HCT116 (cell line): ENCODE measurements around the gene NRCAM. TPM values are rescaled to one million over a fixed set of nuclear protein-coding genes. Genes with fewer than 3 reads are reported as not detected.

Source experiments
- ATAC-seq: fragments of 200-7000 bp; cut with Tn5 transposase; 2 replicates; pipeline ENCODE4 v1.9.1; 2020; ENCODE audit warnings: mild to moderate bottlenecking, moderate library complexity
- BruUV-seq: library from RNA; stranded (reverse); fragments of 400-500 nt; replicated peaks from 2 replicates; lab custom pipeline; 2021; lab: Mats Ljungman, UMichigan
- CTCF ChIA-PET: fragments of 300-600 bp; sonication (Branson Sonifier 250); formaldehyde crosslinking; loops from one replicate; lab custom pipeline; 2021; ENCODE audit warnings: antibody characterized with exemption; lab: Charles Lee
- POLR2A ChIA-PET: fragments of 300-600, 350-600 bp; sonication (Branson Sonifier 250); formaldehyde crosslinking; loops from one replicate; lab custom pipeline; 2021; ENCODE audit warnings: antibody characterized with exemption; lab: Charles Lee
- RAD21 ChIA-PET, 2 experiments: fragments of 300-600 bp; sonication (Branson Sonifier 250); formaldehyde crosslinking; loops; one replicate each; lab custom pipeline; 2023; ENCODE audit warnings: low total read pairs in 2 of 2; ENCODE audit not compliant: uncharacterized antibody in 2 of 2, unreplicated experiment in 2 of 2, low non-redundant PET in 1 of 2; lab: Charles Lee
- DNase-seq: peaks from one replicate; pipeline ENCODE4 v3.0.0-alpha.2; 2010; ENCODE audit warnings: low read depth, low spot score
- H2AFZ ChIP-seq: fragments of 200-600 bp; shearing (Covaris generic), sonication (generic); 2 replicates; pipeline ENCODE4 v1.6.1; 2017; ENCODE audit warnings: low read depth, mixed run types, mixed read lengths, antibody characterized with exemption, low read length; ENCODE audit not compliant: poor library complexity, severe bottlenecking
- H3K27ac ChIP-seq: 2 replicates; pipeline ENCODE4 v1.5.1; 2012; ENCODE audit warnings: low read depth, low read length
- H3K27me3 ChIP-seq: fragments of 200-600 bp; sonication (generic); 2 replicates; pipeline ENCODE4 v1.6.1; 2016; ENCODE audit warnings: mixed run types, low read length, mixed read lengths; ENCODE audit not compliant: insufficient read depth
- H3K36me3 ChIP-seq, 2 experiments: fragments of 200-500 bp in 1 of 2; fragments of 200-600 bp in 1 of 2; sonication (Bioruptor generic) in 1 of 2; sonication (generic) in 1 of 2; 2 replicates each; pipeline versions ENCODE4 v1.5.1 to v1.6.1; 2014 to 2016; ENCODE audit warnings: low read length in 2 of 2, inconsistent platforms in 1 of 2, mixed read lengths in 1 of 2, mixed run types in 1 of 2; ENCODE audit not compliant: insufficient read depth in 2 of 2, control insufficient read depth in 1 of 2
- H3K4me1 ChIP-seq, 2 experiments: fragments of 200-600 bp in 1 of 2; sonication (generic) in 1 of 2; 2 replicates each; pipeline versions ENCODE4 v1.5.1 to v1.6.1; 2012 to 2017; ENCODE audit warnings: low read length in 2 of 2, inconsistent platforms in 1 of 2, mild to moderate bottlenecking in 1 of 2, mixed read lengths in 1 of 2, mixed run types in 1 of 2, moderate library complexity in 1 of 2; ENCODE audit not compliant: insufficient read depth in 2 of 2, control insufficient read depth in 1 of 2
- H3K4me2 ChIP-seq: fragments of 200-600 bp; sonication (generic); 2 replicates; pipeline ENCODE4 v1.6.1; 2017; ENCODE audit warnings: mixed run types, low read length, mixed read lengths
- H3K4me3 ChIP-seq, 2 experiments: fragments of 200-600 bp in 1 of 2; sonication (generic) in 1 of 2; replicated peaks in 1 of 2; 2 replicates each; pipeline ENCODE4 v1.5.1; 2011 to 2016; ENCODE audit warnings: low read length in 2 of 2, control low read depth in 1 of 2, low read depth in 1 of 2, mild to moderate bottlenecking in 1 of 2, mixed read lengths in 1 of 2, mixed run types in 1 of 2
- H3K79me2 ChIP-seq: fragments of 200-600 bp; sonication (generic); 2 replicates; pipeline ENCODE4 v1.6.1; 2017; ENCODE audit warnings: mild to moderate bottlenecking, mixed run types, low read length, moderate library complexity, mixed read lengths; ENCODE audit not compliant: insufficient read depth
- H3K9ac ChIP-seq: fragments of 200-600 bp; sonication (generic); 2 replicates; pipeline ENCODE4 v1.6.1; 2016; ENCODE audit warnings: low read length, mixed read lengths
- H3K9me2 ChIP-seq: fragments of 200-600 bp; sonication (generic), shearing (Covaris generic); 2 replicates; pipeline ENCODE4 v1.6.1; 2017; ENCODE audit warnings: mixed run types, mild to moderate bottlenecking, moderate library complexity; ENCODE audit not compliant: insufficient read depth
- H3K9me3 ChIP-seq, 2 experiments: fragments of 200-500 bp in 1 of 2; fragments of 200-600 bp in 1 of 2; sonication (Bioruptor generic) in 1 of 2; sonication (generic) in 1 of 2; 2 replicates each; pipeline ENCODE4 v1.6.1; 2014 to 2017; ENCODE audit warnings: low read length in 2 of 2, mixed read lengths in 2 of 2, inconsistent platforms in 1 of 2, low read depth in 1 of 2, mild to moderate bottlenecking in 1 of 2, mixed run types in 1 of 2, moderate library complexity in 1 of 2; ENCODE audit not compliant: control insufficient read depth in 1 of 2, insufficient read depth in 1 of 2
- H4K20me1 ChIP-seq: fragments of 200-600 bp; sonication (generic), shearing (Covaris generic); 2 replicates; pipeline ENCODE4 v1.6.1; 2017; ENCODE audit warnings: mixed run types, mild to moderate bottlenecking, moderate library complexity; ENCODE audit not compliant: insufficient read depth
- CBX3 ChIP-seq: IDR thresholded peaks from 2 replicates; pipeline ENCODE4 v1.6.1; 2012; ENCODE audit warnings: low read depth
- CEBPB ChIP-seq: IDR thresholded peaks from 2 replicates; pipeline ENCODE4 v1.6.1; 2012; ENCODE audit warnings: low read depth
- CTCF ChIP-seq, 3 experiments: fragments of 200-600 bp in 1 of 3; sonication (generic) in 1 of 3; IDR thresholded peaks in 2 of 3; conservative IDR thresholded peaks in 1 of 3; 2 replicates each; pipeline ENCODE4 v1.5.1; 2012 to 2017; ENCODE audit warnings: low read depth in 2 of 3, low read length in 2 of 3, antibody characterized with exemption in 1 of 3, borderline replicate concordance in 1 of 3, control low read depth in 1 of 3, mild to moderate bottlenecking in 1 of 3, mixed read lengths in 1 of 3, mixed run types in 1 of 3, moderate library complexity in 1 of 3; ENCODE audit not compliant: insufficient read depth in 1 of 3
- ELF1 ChIP-seq: IDR thresholded peaks from 2 replicates; pipeline ENCODE4 v1.6.1; 2012; ENCODE audit warnings: low read depth, borderline replicate concordance
- JUND ChIP-seq: IDR thresholded peaks from 2 replicates; pipeline ENCODE4 v1.6.1; 2012
- MAX ChIP-seq: IDR thresholded peaks from 2 replicates; pipeline ENCODE4 v1.6.1; 2012
- POLR2A ChIP-seq: IDR thresholded peaks from 2 replicates; pipeline ENCODE4 v1.7.0; 2011; ENCODE audit warnings: borderline replicate concordance; ENCODE audit not compliant: insufficient read depth, insufficient read length; ENCODE audit errors: extremely low read depth
- POLR2AphosphoS5 ChIP-seq: IDR thresholded peaks from 2 replicates; pipeline ENCODE4 v1.6.1; 2011; ENCODE audit warnings: mild to moderate bottlenecking, low read depth, low read length, moderate library complexity
- RAD21 ChIP-seq: IDR thresholded peaks from 2 replicates; pipeline ENCODE4 v1.6.1; 2012; ENCODE audit warnings: low read depth, mild to moderate bottlenecking
- SIN3A ChIP-seq: IDR thresholded peaks from 2 replicates; pipeline ENCODE4 v1.6.1; 2012; ENCODE audit warnings: low read depth
- SP1 ChIP-seq: IDR thresholded peaks from 2 replicates; pipeline ENCODE4 v1.6.1; 2012; ENCODE audit warnings: low read depth
- SRF ChIP-seq: IDR thresholded peaks from 2 replicates; pipeline ENCODE4 v1.6.1; 2012; ENCODE audit warnings: low read depth
- ZBTB33 ChIP-seq: IDR thresholded peaks from 2 replicates; pipeline ENCODE4 v1.6.1; 2011; ENCODE audit warnings: mild to moderate bottlenecking, low read length, moderate library complexity; ENCODE audit not compliant: insufficient replicate concordance; ENCODE audit errors: extremely low read depth
- ZNF274 ChIP-seq: fragments of 200-500 bp; sonication (Bioruptor generic); IDR thresholded peaks from 2 replicates; pipeline ENCODE4 v1.6.1; 2014; ENCODE audit warnings: mild to moderate bottlenecking, low read depth, low read length, inconsistent platforms
- intact Hi-C: fragments of 100-400 bp; cut with micrococcal nuclease; formaldehyde crosslinking; loops from 2 replicates; pipeline ENCODE4 v1.10.0; 2022
- total RNA-seq: library from RNA; stranded (reverse); gene quantifications from one replicate; pipeline ENCODE4 v1.2.1, GENCODE V29; 2021; ENCODE audit not compliant: unreplicated experiment

Gene NRCAM
- total RNA-seq, 1 experiment from 2014 or later, result 0.15 TPM

- Histone ChIP-seq H4K20me1 (no peaks in the 10 kb centered on the region), H3K79me2 (no peaks in the 10 kb centered on the region), H3K27ac (no peak overlapping the region), H3K9me3 (no peaks in the 10 kb centered on the region), H2AFZ (no peak overlapping the region), H3K4me2 (no peak overlapping the region), H3K4me1 (peaks cover 0 to 3% of the 10 kb centered on the region in 2 experiments; a peak in 1 of 4 replicates), H3K9ac (no peak overlapping the region)
- RAD21 ChIA-PET, result no interaction called here
- intact Hi-C loops, result no loop called here
- BruUV-seq, result no TSS peak
- no peak for TF ChIP-seq ZBTB33
- no peak for TF ChIP-seq POLR2A
- no peak for TF ChIP-seq JUND
- TF ChIP-seq MAX, result no peak
- TF ChIP-seq SRF, result no peak
- TF ChIP-seq POLR2AphosphoS5, result no peak
- no peak for TF ChIP-seq CEBPB
- TF ChIP-seq ELF1, result no peak
- no peak for TF ChIP-seq RAD21
- no peak for TF ChIP-seq SIN3A
- TF ChIP-seq CTCF (IDR thresholded peaks at IDR 0.05 in 2 of 3, conservative IDR thresholded peaks at IDR 0.05 in 1 of 3; ENCODE audit: borderline replicate concordance in 1 of 3, insufficient read depth in 1 of 3, low read depth in 2 of 3, low read length in 2 of 3), result no peak
- TF ChIP-seq ZNF274, result no peak
- no peak for TF ChIP-seq CBX3
- TF ChIP-seq SP1, result no peak
- TF ChIP-seq, all 23 proteins: peak for 0
- CTCF ChIA-PET, result no interaction called here
- no peaks in the 10 kb centered on the region for H3K36me3 ChIP-seq
- ATAC-seq (no peak), DNase-seq (no peak)
- POLR2A ChIA-PET, result no interaction called here
- no peaks in the 10 kb centered on the region for H3K9me2 ChIP-seq
- no peaks in the 10 kb centered on the region for H3K27me3 ChIP-seq
- no peak overlapping the region for H3K4me3 ChIP-seq
These were observed 313.5 kb downstream of the NRCAM start for GRCh38 chr7:108142675-108143259.
